ENCODE results near the gene GPR107.

The GPR107 gene

DNA sequence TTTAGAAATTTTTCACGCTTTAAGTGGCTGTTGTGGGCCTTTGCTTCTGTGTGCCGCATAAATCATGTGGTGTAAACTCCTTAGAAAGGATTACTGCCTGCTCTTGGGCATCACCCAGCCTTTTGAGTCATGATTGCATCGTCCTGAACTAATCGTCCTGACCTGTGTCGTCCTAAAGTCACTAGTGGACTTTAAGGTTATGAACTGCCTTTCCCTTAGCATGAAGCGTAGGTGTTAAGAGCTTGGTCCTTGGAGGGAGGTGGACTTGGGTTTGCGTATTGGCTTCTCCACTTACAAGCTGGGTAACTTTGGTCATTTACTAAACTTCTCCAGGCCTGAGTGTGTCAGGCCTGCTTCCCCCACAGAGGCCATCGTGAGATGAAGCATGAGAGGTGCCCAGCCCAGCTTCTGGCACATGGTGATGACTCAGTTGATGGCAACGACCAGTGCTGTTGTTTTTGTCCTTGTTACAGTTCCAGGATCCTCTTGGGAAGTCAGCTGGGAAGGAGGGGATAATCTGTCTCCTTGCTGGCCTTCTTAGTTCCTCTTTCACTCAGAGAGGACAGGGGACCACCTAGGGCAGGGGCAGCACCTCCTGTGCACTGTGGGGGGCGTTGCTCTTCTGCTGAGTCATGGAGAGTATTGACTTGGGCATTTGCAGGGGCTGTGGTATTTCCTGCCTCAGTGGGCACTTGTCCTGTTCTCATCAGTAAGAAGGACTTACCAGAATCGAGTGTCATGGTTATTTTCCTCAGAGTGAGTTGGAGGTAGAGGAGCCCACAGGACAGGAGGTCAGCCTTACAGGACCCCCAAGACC lies 64.3 kb downstream of the GPR107 start:
- no peak overlapping the region for H3K4me3 ChIP-seq (ENCODE audit: low read length)
- DNase-seq (ENCODE audit: low read depth), result peak; percentile 85
- TF ChIP-seq, protein P1, sequence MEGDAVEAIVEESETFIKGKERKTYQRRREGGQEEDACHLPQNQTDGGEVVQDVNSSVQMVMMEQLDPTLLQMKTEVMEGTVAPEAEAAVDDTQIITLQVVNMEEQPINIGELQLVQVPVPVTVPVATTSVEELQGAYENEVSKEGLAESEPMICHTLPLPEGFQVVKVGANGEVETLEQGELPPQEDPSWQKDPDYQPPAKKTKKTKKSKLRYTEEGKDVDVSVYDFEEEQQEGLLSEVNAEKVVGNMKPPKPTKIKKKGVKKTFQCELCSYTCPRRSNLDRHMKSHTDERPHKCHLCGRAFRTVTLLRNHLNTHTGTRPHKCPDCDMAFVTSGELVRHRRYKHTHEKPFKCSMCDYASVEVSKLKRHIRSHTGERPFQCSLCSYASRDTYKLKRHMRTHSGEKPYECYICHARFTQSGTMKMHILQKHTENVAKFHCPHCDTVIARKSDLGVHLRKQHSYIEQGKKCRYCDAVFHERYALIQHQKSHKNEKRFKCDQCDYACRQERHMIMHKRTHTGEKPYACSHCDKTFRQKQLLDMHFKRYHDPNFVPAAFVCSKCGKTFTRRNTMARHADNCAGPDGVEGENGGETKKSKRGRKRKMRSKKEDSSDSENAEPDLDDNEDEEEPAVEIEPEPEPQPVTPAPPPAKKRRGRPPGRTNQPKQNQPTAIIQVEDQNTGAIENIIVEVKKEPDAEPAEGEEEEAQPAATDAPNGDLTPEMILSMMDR (conservative IDR thresholded peaks at IDR 0.05; ENCODE audit: low read length), result no peak

DNA sequence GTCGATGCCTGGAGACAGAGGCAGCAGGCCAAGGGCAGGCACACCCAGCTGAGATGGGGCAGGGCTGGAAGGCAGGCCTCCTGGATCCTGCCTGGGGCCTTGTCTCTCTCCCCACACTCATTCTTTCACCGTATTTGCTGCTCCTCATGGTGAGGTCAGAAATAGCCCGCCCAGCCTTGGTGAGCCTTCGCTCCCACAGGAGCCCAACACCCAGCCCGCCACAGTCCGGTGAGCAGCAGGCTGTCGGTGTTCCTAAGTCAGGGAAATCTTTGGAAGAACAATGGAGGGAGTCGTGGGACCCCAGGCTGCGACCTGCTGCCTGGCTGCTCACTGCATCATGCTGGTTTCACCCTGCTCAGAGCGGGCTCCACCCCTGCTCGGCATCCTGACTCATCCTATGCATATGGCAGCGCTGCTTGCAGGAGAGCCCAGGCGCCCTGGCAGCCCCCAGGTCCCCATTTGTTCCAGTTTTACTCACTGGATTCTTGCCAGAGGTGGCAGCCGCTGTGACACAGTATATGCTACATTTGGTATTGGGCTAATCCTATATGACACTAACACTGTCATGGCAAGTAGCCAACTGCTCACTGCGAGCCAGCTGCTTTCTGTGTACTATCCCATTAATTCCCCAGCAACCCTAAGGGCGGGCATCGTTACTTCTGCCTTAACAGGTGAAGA lies 65.3 kb downstream of the GPR107 start:
- TF ChIP-seq, protein P1 (conservative IDR thresholded peaks at IDR 0.05; ENCODE audit: low read length), result no peak

GRCh38 chr9:130119519-130120298 lies 66.0 kb downstream of the GPR107 start:
- no peak for DNase-seq (ENCODE audit: low read depth)
- TF ChIP-seq, protein P1 (conservative IDR thresholded peaks at IDR 0.05; ENCODE audit: low read length), result no peak
- no peak overlapping the region for H3K4me3 ChIP-seq (ENCODE audit: low read length)

More for the DNA sequence above, 65.3 kb downstream of the GPR107 start:
- H3K4me3 ChIP-seq (ENCODE audit: low read length), result no peak overlapping the region
- peak; percentile 39 for DNase-seq (ENCODE audit: low read depth)

GRCh38 chr9:130120299-130120587 lies 66.5 kb downstream of the GPR107 start:
- TF ChIP-seq, protein P1 (conservative IDR thresholded peaks at IDR 0.05; ENCODE audit: low read length), result no peak
- DNase-seq (ENCODE audit: low read depth), result no peak
- H3K4me3 ChIP-seq (ENCODE audit: low read length), result no peak overlapping the region

GRCh38 chr9:130120832-130121231 lies 67.1 kb downstream of the GPR107 start:
- no peak overlapping the region for H3K4me3 ChIP-seq (ENCODE audit: low read length)
- no peak for DNase-seq (ENCODE audit: low read depth)
- TF ChIP-seq, protein P1 (conservative IDR thresholded peaks at IDR 0.05; ENCODE audit: low read length), result no peak

DNA sequence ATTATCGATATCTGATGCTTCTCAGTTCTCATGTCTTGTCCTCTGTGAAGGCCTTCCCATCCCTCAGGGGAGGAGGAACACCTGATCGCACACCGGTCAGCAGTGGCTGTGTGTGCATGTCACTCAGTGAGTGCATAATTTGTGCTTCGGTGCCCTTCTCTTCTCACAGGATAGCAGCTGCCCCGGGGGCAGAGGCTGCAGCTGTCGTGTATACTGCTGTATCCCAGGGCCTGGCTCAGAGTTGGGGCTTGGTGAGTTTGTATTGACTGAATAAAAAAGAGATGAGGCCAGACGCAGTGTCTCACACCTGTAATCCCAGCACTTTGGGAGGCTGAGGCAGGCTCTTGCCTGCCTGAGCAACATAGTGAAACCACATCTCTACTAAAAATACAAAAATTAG lies 68.8 kb downstream of the GPR107 start:
- no peak overlapping the region for H3K4me3 ChIP-seq (ENCODE audit: low read length)
- TF ChIP-seq, protein P1 (conservative IDR thresholded peaks at IDR 0.05; ENCODE audit: low read length), result no peak
- DNase-seq (ENCODE audit: low read depth), result no peak
